Right cardiac atrium (tissue), 5 donors: Measurements from ENCODE around the gene SESN2. TPM values are rescaled to one million over a fixed set of nuclear protein-coding genes. Genes with fewer than 3 reads are reported as not detected.

Experiments
- ATAC-seq, 2 donors: fragments of 200-7000 bp; cut with Tn5 transposase; one replicate each; pipeline versions ENCODE4 v1.8.0 to v1.9.1; 2020; ENCODE audit warnings: moderate library complexity in 2 of 2, mild to moderate bottlenecking in 1 of 2
- DNase-seq, 3 donors: peaks; one replicate each; pipeline ENCODE4 v3.0.0-alpha.2; 2020
- H3K27ac ChIP-seq: one replicate; pipeline ENCODE4 v1.5.1; 2013; ENCODE audit warnings: mild to moderate bottlenecking, low read length, control low read depth, moderate library complexity
- H3K27me3 ChIP-seq: one replicate; pipeline ENCODE4 v1.6.1; 2013; ENCODE audit not compliant: control insufficient read depth, insufficient read depth
- H3K4me1 ChIP-seq: one replicate; pipeline ENCODE4 v1.6.1; 2013; ENCODE audit warnings: low read length; ENCODE audit not compliant: control insufficient read depth, insufficient read depth
- H3K4me3 ChIP-seq: one replicate; pipeline ENCODE4 v1.5.1; 2013; ENCODE audit warnings: low read length, control low read depth
- H3K9me3 ChIP-seq: one replicate; pipeline ENCODE4 v1.6.1; 2013; ENCODE audit warnings: low read length; ENCODE audit not compliant: control insufficient read depth
- WGBS: extraction: QIAGEN DNeasy Blood & Tissue Kit; methylation state at CpG from one replicate; pipeline ENCODE4 v1.1.7; 2013; 5-methylcytosine and 5-hydroxymethylcytosine counted together
- intact Hi-C, 4 donors: fragments of 100-400 bp; cut with DNase I; formaldehyde crosslinking; loops; one replicate each; pipeline versions ENCODE4 v1.11.0 to v1.14.0; 2022 to 2023
- polyA plus RNA-seq: library from polyadenylated mRNA; stranded (reverse); fragments of 200-250 nt; gene quantifications from one replicate; pipeline ENCODE4 v1.2.3, GENCODE V29; 2013
- total RNA-seq, 4 donors: library from RNA; stranded (reverse); fragmentation: NEBNext Ultra II Directional; extraction: Animal tissue kit (Norgen Biotek cat#: 25700); gene quantifications; one replicate each; pipeline ENCODE4 v1.2.1, GENCODE V29; 2021
- donor health status: healthy with polysubstance abuse.
- donor health status: DM: no; HTN: yes; CAD: no.
- donor health status: DM: no; HTN: no; CAD: no.
- donor health status: DM: no; HTN: yes; CAD: no; lungs with severe emphysema.
- donor health status: DM: yes; HTN: yes; CAD: no.

SESN2 gene
- total and polyA plus RNA-seq, 5 donors: 3.1 to 3.8 (median 3.5) TPM

GRCh38 chr1:28272215-28272852 lies 13.0 kb downstream of the SESN2 start:
- no peak for DNase-seq
- no peaks in the 10 kb centered on the region for H3K27me3 ChIP-seq
- intact Hi-C loops: no loop called here
- H3K9me3 ChIP-seq: no peaks in the 10 kb centered on the region
- H3K4me3 ChIP-seq: no peak overlapping the region
- no peak overlapping the region for H3K27ac ChIP-seq
- ATAC-seq: peak in 1 of 2 donors; percentile 11
- no peaks in the 10 kb centered on the region for H3K4me1 ChIP-seq
- 95% methylated on average over 20 of the region's 20 CpGs for WGBS

GRCh38 chr1:28273216-28273860 lies 14.0 kb downstream of the SESN2 start:
- Histone ChIP-seq H3K27me3 (no peaks in the 10 kb centered on the region), H3K4me1 (no peaks in the 10 kb centered on the region), H3K4me3 (no peak overlapping the region), H3K27ac (no peak overlapping the region), H3K9me3 (no peaks in the 10 kb centered on the region)
- ATAC-seq (peak in 1 of 2 donors; percentile 19), DNase-seq (no peak)
- intact Hi-C loops: no loop called here
- 80% methylated on average over 17 of the region's 17 CpGs for WGBS

GRCh38 chr1:28278763-28279162 lies 19.4 kb downstream of the SESN2 start:
- Histone ChIP-seq H3K27me3 (no peaks in the 10 kb centered on the region), H3K4me3 (no peak overlapping the region), H3K4me1 (no peaks in the 10 kb centered on the region), H3K27ac (no peak overlapping the region), H3K9me3 (no peaks in the 10 kb centered on the region)
- DNase-seq (no peak), ATAC-seq (no peak)
- intact Hi-C loops: no loop called here
- WGBS: 85% methylated on average over 5 of the region's 5 CpGs

- Histone ChIP-seq H3K27me3 (no peaks in the 10 kb centered on the region), H3K27ac (no peak overlapping the region), H3K4me1 (no peaks in the 10 kb centered on the region), H3K4me3 (no peak overlapping the region), H3K9me3 (no peaks in the 10 kb centered on the region)
- WGBS: 93% methylated on average over 7 of the region's 7 CpGs
- DNase-seq (no peak), ATAC-seq (no peak)
- intact Hi-C loops: no loop called here
Observed at GRCh38 chr1:28279721-28280120, 20.4 kb downstream of the SESN2 start.

- ATAC-seq (peak; percentile 37 to 50), DNase-seq (peak in 1 of 3 donors; percentile 57)
- intact Hi-C loops: no loop called here
- H3K27ac ChIP-seq: no peak overlapping the region
- H3K4me3 ChIP-seq: no peak overlapping the region
- H3K4me1 ChIP-seq: no peaks in the 10 kb centered on the region
- no peaks in the 10 kb centered on the region for H3K27me3 ChIP-seq
- no peaks in the 10 kb centered on the region for H3K9me3 ChIP-seq
- WGBS: 90% methylated on average over 8 of the region's 8 CpGs
Observed at GRCh38 chr1:28280501-28280900, 21.2 kb downstream of the SESN2 start.

GRCh38 chr1:28280977-28281381 lies 21.7 kb downstream of the SESN2 start:
- ATAC-seq: peak; percentile 47 to 65
- DNase-seq: peak; percentile 27 to 61 (median 49)
- Histone ChIP-seq H3K4me1 (no peaks in the 10 kb centered on the region), H3K27me3 (no peaks in the 10 kb centered on the region), H3K4me3 (no peak overlapping the region), H3K27ac (no peak overlapping the region), H3K9me3 (no peaks in the 10 kb centered on the region)
- intact Hi-C loops: no loop called here
- 61% methylated on average over 5 of the region's 5 CpGs for WGBS

- DNase-seq: no peak
- no peak overlapping the region for H3K27ac ChIP-seq
- intact Hi-C loops: no loop called here
- H3K4me1 ChIP-seq: no peaks in the 10 kb centered on the region
- no peak for ATAC-seq
- no peaks in the 10 kb centered on the region for H3K9me3 ChIP-seq
- H3K27me3 ChIP-seq: no peaks in the 10 kb centered on the region
- no peak overlapping the region for H3K4me3 ChIP-seq
- 89% methylated on average over 14 of the region's 14 CpGs for WGBS
Observed at GRCh38 chr1:28281608-28282425, 22.5 kb downstream of the SESN2 start.

- H3K4me1 ChIP-seq: no peaks in the 10 kb centered on the region
- H3K9me3 ChIP-seq: no peaks in the 10 kb centered on the region
- ATAC-seq: no peak
- H3K4me3 ChIP-seq: no peak overlapping the region
- intact Hi-C loops: no loop called here
- no peak overlapping the region for H3K27ac ChIP-seq
- no peak for DNase-seq
- WGBS: 80% methylated on average over 14 of the region's 14 CpGs
- H3K27me3 ChIP-seq: no peaks in the 10 kb centered on the region
Observed at GRCh38 chr1:28282426-28283407, 23.4 kb downstream of the SESN2 start.

- ATAC-seq (no peak), DNase-seq (no peak)
- intact Hi-C loops: no loop called here
- Histone ChIP-seq H3K27ac (no peak overlapping the region), H3K4me3 (no peak overlapping the region), H3K4me1 (no peaks in the 10 kb centered on the region), H3K9me3 (no peaks in the 10 kb centered on the region), H3K27me3 (no peaks in the 10 kb centered on the region)
- 61% methylated on average over 2 of the region's 2 CpGs for WGBS
Observed at GRCh38 chr1:28286111-28286510, 26.8 kb downstream of the SESN2 start.

GRCh38 chr1:28288487-28288886 lies 29.2 kb downstream of the SESN2 start:
- no peaks in the 10 kb centered on the region for H3K9me3 ChIP-seq
- no peak for ATAC-seq
- H3K4me3 ChIP-seq: no peak overlapping the region
- no peaks in the 10 kb centered on the region for H3K4me1 ChIP-seq
- DNase-seq: no peak
- intact Hi-C loops: no loop called here
- no peak overlapping the region for H3K27ac ChIP-seq
- no peaks in the 10 kb centered on the region for H3K27me3 ChIP-seq
- 75% methylated on average over 8 of the region's 8 CpGs for WGBS
